K562 (cell line): ENCODE measurements around the gene SLC10A3. TPM values are rescaled to one million over a fixed set of nuclear protein-coding genes. Genes with fewer than 3 reads are reported as not detected.
A peak's percentile ranks its signal among the peaks of the same experiment; 100 is the strongest.

Experiments used
- ATAC-seq: fragments of 200-7000 bp; cut with Tn5 transposase; 3 replicates; pipeline ENCODE4 v1.9.1; 2020; ENCODE audit warnings: moderate library complexity
- BruUV-seq: library from RNA; stranded (reverse); fragments of 400-500 nt; replicated peaks from 2 replicates; lab custom pipeline; 2021; lab: Mats Ljungman, UMichigan
- CTCF ChIA-PET: fragments of 300-600 bp; formaldehyde crosslinking; extraction: SDS; loops from one replicate; lab custom pipeline; 2021; ENCODE audit warnings: low intra/inter-chr PET ratio; lab: Yijun Ruan, JAX
- POLR2A ChIA-PET: fragments of 300-600, 350-650 bp; sonication (Branson Sonifier 250); formaldehyde crosslinking; extraction: SDS; loops from one replicate; lab custom pipeline; 2021; ENCODE audit warnings: antibody characterized with exemption, inconsistent platforms; lab: Yijun Ruan, JAX
- DNase-seq, 4 experiments: peaks; one replicate each; pipeline versions ENCODE4 v3.0.0 to v3.0.0-alpha.2; 2011 to 2018; ENCODE audit warnings: low spot score in 3 of 4, mixed read lengths in 3 of 4; ENCODE audit errors: extremely low read depth in 1 of 4
- FAIRE-seq: peaks from 2 replicates; lab custom pipeline; 2011; peaks lifted over from hg19 to GRCh38; lab: Jason Lieb, UNC
- H2AFZ ChIP-seq: 2 replicates; pipeline ENCODE4 v1.6.0; 2011; ENCODE audit warnings: low read depth, low read length, control low read depth, inconsistent platforms
- H3K27ac ChIP-seq: fragments of 200-600 bp; 3 replicates; pipeline ENCODE4 v1.8.0; 2011; ENCODE audit warnings: low read depth, mild to moderate bottlenecking, control low read depth, inconsistent platforms, low read length, moderate library complexity, mixed read lengths; ENCODE audit errors: extremely low read depth
- H3K27me3 ChIP-seq, 2 experiments: fragments of 300-600 bp in 1 of 2; 2 replicates in 1 of 2; 3 replicates in 1 of 2; pipeline versions ENCODE4 v1.6.0 to v1.8.0; 2011; ENCODE audit warnings: inconsistent platforms in 2 of 2, low read length in 2 of 2, mild to moderate bottlenecking in 1 of 2, mixed read lengths in 1 of 2, moderate library complexity in 1 of 2; ENCODE audit not compliant: control insufficient read depth in 2 of 2, insufficient read depth in 2 of 2
- H3K36me3 ChIP-seq: fragments of 300-600 bp; 3 replicates; pipeline ENCODE4 v1.8.0; 2011; ENCODE audit warnings: mild to moderate bottlenecking, low read length, inconsistent platforms; ENCODE audit not compliant: control insufficient read depth, insufficient read depth
- H3K4me1 ChIP-seq, 2 experiments: fragments of 200-600 bp in 1 of 2; replicated peaks in 1 of 2; 2 replicates in 1 of 2; 3 replicates in 1 of 2; pipeline versions ENCODE4 v1.5.1 to v1.8.0; 2011; ENCODE audit warnings: inconsistent platforms in 2 of 2, low read length in 2 of 2, mild to moderate bottlenecking in 1 of 2, mixed read lengths in 1 of 2, moderate library complexity in 1 of 2; ENCODE audit not compliant: control insufficient read depth in 2 of 2, insufficient read depth in 2 of 2
- H3K4me2 ChIP-seq: 2 replicates; pipeline ENCODE4 v1.6.1; 2011; ENCODE audit warnings: low read length, control low read depth, inconsistent platforms, mixed read lengths; ENCODE audit not compliant: insufficient read depth
- H3K4me3 ChIP-seq: fragments of 200-600 bp; sonication (generic), shearing (Covaris generic); 2 replicates; pipeline ENCODE4 v1.5.1; 2016; ENCODE audit warnings: control low read depth, inconsistent platforms
- H3K79me2 ChIP-seq: fragments of 200-600 bp; 3 replicates; pipeline ENCODE4 v1.8.0; 2011; ENCODE audit warnings: low read length, inconsistent platforms; ENCODE audit not compliant: control insufficient read depth, insufficient read depth
- H3K9ac ChIP-seq, 2 experiments: 2 replicates each; pipeline versions ENCODE4 v1.6.0 to v1.6.1; 2011; ENCODE audit warnings: low read depth in 2 of 2, low read length in 2 of 2, control low read depth in 1 of 2, inconsistent platforms in 1 of 2, mild to moderate bottlenecking in 1 of 2, mixed read lengths in 1 of 2; ENCODE audit not compliant: insufficient read depth in 1 of 2
- H3K9me1 ChIP-seq: one replicate; pipeline ENCODE4 v1.6.0; 2011; ENCODE audit warnings: inconsistent platforms, mild to moderate bottlenecking, low read length, moderate library complexity; ENCODE audit not compliant: control insufficient read depth, insufficient read depth
- H3K9me3 ChIP-seq: replicated peaks from 2 replicates; pipeline ENCODE4 v1.5.1; 2011; ENCODE audit warnings: low read depth, low read length, inconsistent platforms; ENCODE audit not compliant: control insufficient read depth, insufficient read depth
- H4K20me1 ChIP-seq: replicated peaks from 2 replicates; pipeline ENCODE4 v1.6.1; 2011; ENCODE audit warnings: low read length, inconsistent platforms, mixed read lengths; ENCODE audit not compliant: control insufficient read depth, insufficient read depth
- POLR2G ChIP-seq: fragments of 200-400 bp; formaldehyde crosslinking; IDR thresholded peaks from 2 replicates; pipeline ENCODE4 v1.6.1; 2017; ENCODE audit warnings: low read depth, mild to moderate bottlenecking, antibody characterized with exemption, low read length, moderate library complexity
- whole genome bisulfite sequencing: fragments of 100-300 bp; shearing (Covaris generic); methylation state at CpG from one replicate; pipeline ENCODE4 v1.1.6; 2016; ENCODE audit warnings: low coverage, mixed read lengths; ENCODE audit not compliant: insufficient coverage; ENCODE audit errors: missing lambda C conversion rate; 5-methylcytosine and 5-hydroxymethylcytosine counted together
- in situ Hi-C: fragments of 300-500 bp; cut with MboI; formaldehyde crosslinking; loops from 4 replicates; pipeline ENCODE4 v1.15.0; 2018; ENCODE audit warnings: inconsistent platforms, mixed read lengths
- intact Hi-C: fragments of 100-400 bp; cut with micrococcal nuclease; formaldehyde crosslinking; loops from 2 replicates; pipeline ENCODE4 v1.14.2; 2022
- polyA plus RNA-seq, 8 experiments: library from polyadenylated mRNA; depleted of rRNA in 4 of 8; stranded (reverse) in 5 of 8; unstranded in 3 of 8; fragments of >200 nt; fragmentation: Nextera tagmentation in 2 of 8; fragmentation: Illumina TruSeq in 1 of 8; extraction: Ambion mirVana in 2 of 8; extraction: Trizol in 1 of 8; gene quantifications; 2 replicates each; pipeline versions ENCODE4 v1.2.1 to v1.2.3, GENCODE V29; 2011 to 2014; ENCODE audit warnings: inconsistent platforms in 1 of 8, missing spikeins in 1 of 8
- total RNA-seq, 7 experiments: library from RNA; depleted of rRNA in 6 of 7; stranded (reverse); fragments of >200 nt in 6 of 7; fragmentation: Illumina TruSeq in 2 of 7; extraction: Trizol in 2 of 7; gene quantifications; 2 replicates each; pipeline versions ENCODE4 v1.2.1 to v1.2.3, GENCODE V29; 2011 to 2021; ENCODE audit warnings: low replicate concordance in 1 of 7
- TF ChIP-seq, protein P1 (sequence below): fragments of 250-450 bp; sonication (Bioruptor Pico); IDR thresholded peaks from 2 replicates; pipeline ENCODE4 v1.4.0; 2020; ENCODE audit warnings: mild to moderate bottlenecking, moderate library complexity, borderline replicate concordance

Gene SLC10A3
- total and polyA plus RNA-seq, 9 of the 15 experiments (the other 6 are each of a cell fraction or from before 2014, with no cell fraction given) = 5.2 to 30.6 (median 16.7) TPM

DNA sequence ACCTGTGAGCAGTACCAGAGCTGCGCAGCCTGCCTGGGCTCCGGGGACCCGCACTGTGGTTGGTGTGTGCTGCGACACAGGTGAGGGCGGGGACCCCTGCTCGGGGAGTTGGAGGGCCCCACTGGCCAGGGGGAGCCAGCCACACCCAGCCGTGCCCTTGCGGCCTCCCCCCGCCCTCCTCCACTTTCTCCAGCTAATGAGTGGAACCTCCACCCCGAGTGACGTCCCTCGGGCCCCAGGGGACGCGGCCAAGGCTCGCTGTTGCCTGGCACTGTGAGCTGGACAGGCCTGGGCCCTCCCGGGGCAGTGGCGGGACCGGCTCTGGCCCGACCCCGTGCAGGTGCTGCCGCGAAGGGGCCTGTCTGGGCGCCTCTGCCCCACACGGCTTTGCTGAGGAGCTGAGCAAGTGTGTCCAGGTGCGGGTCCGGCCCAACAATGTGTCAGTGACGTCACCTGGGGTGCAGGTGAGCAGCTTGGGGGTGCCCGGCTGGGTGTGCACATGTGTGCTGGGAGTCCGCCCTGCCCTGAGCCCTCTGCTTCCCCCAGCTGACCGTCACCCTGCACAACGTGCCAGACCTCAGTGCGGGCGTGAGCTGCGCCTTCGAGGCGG is 26.7 kb downstream of the SLC10A3 start:
- no peak overlapping the region; a peak in 1 of 4 replicates for H3K9ac ChIP-seq
- peaks cover 77% of the 10 kb centered on the region; the same call in 2 of the 3 replicates for H3K36me3 ChIP-seq
- BruUV-seq = no TSS peak
- ChIA-PET POLR2A (interaction anchor here (0.8 to 2.0 kb wide), 3 partner anchors 10 to 19 kb away, joined by 3 to 6 read pairs (median 4); no protein-coding TSS in a partner anchor), CTCF (no interaction called here)
- ATAC-seq (no peak), DNase-seq (peak in 1 of 4 experiments; percentile 6), FAIRE-seq (no peak)
- intact Hi-C loops = no loop called here
- H4K20me1 ChIP-seq = peaks cover 3% of the 10 kb centered on the region; the same call in 1 of the 2 replicates
- H3K9me1 ChIP-seq = no peaks in the 10 kb centered on the region
- peak; percentile 38; the same call in 1 of the 2 replicates for TF ChIP-seq POLR2G
- TF ChIP-seq, protein P1, sequence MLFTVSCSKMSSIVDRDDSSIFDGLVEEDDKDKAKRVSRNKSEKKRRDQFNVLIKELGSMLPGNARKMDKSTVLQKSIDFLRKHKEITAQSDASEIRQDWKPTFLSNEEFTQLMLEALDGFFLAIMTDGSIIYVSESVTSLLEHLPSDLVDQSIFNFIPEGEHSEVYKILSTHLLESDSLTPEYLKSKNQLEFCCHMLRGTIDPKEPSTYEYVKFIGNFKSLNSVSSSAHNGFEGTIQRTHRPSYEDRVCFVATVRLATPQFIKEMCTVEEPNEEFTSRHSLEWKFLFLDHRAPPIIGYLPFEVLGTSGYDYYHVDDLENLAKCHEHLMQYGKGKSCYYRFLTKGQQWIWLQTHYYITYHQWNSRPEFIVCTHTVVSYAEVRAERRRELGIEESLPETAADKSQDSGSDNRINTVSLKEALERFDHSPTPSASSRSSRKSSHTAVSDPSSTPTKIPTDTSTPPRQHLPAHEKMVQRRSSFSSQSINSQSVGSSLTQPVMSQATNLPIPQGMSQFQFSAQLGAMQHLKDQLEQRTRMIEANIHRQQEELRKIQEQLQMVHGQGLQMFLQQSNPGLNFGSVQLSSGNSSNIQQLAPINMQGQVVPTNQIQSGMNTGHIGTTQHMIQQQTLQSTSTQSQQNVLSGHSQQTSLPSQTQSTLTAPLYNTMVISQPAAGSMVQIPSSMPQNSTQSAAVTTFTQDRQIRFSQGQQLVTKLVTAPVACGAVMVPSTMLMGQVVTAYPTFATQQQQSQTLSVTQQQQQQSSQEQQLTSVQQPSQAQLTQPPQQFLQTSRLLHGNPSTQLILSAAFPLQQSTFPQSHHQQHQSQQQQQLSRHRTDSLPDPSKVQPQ (CRISPR knock-in tag) = no peak
- WGBS = 95% methylated on average over 4 of the region's 36 CpGs
- in situ Hi-C loops = no loop called here
- no peaks in the 10 kb centered on the region for H3K27me3 ChIP-seq
- peaks cover 24% of the 10 kb centered on the region for H3K79me2 ChIP-seq
- no peak overlapping the region for H3K4me3 ChIP-seq
- no peak overlapping the region for H2AFZ ChIP-seq
- peaks cover 7 to 41% of the 10 kb centered on the region in 2 experiments; a peak in 3 of 5 replicates for H3K4me1 ChIP-seq
- no peak overlapping the region for H3K4me2 ChIP-seq
- no peak overlapping the region for H3K27ac ChIP-seq
- no peaks in the 10 kb centered on the region for H3K9me3 ChIP-seq
